ENCODE results near the gene NR1H4. TPM values are rescaled to one million over a fixed set of nuclear protein-coding genes. Genes with fewer than 3 reads are reported as not detected.

Gene NR1H4
- total and polyA plus RNA-seq, 2 of the 13 experiments (the other 11 are each of a cell fraction or from before 2014, with no cell fraction given): 27.3 to 114 TPM

DNA sequence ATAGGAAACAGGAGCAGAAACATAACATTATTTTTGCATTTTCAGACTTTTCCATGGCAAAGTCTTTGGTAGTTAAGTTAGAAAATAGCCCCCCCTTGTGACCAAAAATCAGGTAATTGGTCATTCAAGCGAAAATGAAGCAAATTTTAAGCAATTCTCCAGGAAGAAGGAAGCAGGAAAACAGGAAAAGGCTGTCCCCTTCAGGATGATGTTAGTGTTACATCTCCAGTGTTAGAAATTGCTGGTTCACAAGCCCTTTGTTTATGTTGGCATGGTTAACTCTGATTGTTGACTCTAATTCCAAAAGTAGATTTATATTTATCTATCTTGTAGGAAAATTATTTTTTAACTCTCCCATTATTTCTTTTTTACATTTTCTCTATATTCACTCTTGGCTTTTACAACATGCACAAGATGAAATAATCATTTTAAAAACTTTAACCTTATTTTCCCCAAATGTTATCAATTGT, 81.0 kb downstream of the NR1H4 start (continued):
- TF ChIP-seq, protein P1, sequence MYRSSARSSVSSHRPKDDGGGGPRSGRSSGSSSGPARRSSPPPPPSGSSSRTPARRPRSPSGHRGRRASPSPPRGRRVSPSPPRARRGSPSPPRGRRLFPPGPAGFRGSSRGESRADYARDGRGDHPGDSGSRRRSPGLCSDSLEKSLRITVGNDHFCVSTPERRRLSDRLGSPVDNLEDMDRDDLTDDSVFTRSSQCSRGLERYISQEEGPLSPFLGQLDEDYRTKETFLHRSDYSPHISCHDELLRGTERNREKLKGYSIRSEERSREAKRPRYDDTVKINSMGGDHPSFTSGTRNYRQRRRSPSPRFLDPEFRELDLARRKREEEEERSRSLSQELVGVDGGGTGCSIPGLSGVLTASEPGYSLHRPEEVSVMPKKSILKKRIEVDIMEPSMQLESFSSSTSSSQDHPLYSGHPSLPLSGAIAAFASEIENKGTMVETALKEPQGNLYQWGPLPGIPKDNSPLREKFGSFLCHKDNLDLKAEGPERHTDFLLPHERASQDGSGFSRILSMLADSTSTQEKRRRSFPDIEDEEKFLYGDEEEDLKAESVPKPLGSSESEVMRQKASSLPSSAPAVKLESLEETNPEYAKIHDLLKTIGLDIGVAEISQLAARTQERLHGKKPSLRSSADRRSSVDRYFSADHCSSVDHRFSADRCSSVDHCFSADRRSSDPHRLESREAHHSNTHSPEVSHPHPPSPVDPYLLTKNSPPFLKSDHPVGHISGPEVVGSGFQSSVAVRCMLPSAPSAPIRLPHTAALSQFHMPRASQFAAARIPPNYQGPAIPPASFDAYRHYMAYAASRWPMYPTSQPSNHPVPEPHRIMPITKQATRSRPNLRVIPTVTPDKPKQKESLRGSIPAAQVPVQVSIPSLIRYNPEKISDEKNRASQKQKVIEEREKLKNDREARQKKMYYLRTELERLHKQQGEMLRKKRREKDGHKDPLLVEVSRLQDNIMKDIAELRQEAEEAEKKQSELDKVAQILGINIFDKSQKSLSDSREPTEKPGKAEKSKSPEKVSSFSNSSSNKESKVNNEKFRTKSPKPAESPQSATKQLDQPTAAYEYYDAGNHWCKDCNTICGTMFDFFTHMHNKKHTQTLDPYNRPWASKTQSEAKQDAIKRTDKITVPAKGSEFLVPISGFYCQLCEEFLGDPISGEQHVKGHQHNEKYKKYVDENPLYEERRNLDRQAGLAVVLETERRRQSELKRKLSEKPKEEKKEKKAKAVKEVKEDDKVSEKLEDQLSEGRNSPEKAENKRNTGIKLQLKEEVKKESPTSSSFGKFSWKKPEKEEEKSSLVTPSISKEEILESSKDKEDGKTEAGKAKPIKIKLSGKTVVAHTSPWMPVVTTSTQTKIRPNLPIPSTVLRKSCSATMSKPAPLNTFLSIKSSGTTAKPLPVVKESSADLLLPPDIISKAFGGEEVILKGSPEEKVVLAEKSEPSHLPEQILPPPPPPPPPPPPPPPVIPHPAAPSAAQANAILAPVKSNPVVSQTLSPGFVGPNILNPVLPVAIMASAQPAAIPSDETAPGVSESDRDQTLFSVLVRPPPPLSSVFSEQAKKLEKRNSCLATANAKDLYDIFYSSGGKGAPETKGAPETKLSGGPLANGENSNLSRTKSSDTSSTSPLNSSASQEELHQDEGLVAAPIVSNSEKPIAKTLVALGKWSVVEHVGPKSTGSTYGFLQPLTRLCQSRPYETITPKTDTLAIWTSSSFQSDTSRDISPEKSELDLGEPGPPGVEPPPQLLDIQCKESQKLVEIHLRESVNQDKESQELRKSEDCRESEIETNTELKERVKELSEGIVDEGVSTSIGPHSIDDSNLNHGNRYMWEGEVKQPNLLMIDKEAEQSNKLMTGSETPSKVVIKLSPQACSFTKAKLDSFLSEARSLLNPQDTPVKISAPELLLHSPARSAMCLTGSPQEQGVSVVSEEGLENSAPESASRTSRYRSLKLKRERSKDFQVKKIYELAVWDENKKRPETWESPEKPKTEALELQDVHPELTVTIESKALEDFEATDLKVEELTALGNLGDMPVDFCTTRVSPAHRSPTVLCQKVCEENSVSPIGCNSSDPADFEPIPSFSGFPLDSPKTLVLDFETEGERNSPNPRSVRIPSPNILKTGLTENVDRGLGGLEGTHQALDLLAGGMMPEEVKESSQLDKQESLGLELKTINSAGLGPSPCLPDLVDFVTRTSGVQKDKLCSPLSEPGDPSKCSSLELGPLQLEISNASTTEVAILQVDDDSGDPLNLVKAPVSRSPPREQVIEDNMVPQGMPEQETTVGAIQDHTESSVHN (CRISPR knock-in tag; IDR thresholded peaks at IDR 0.05): no peak
- TF ChIP-seq MED13 (CRISPR knock-in tag; IDR thresholded peaks at IDR 0.05) (no peak), CBFB (CRISPR knock-in tag; IDR thresholded peaks at IDR 0.05) (no peak), TSC22D2 (CRISPR knock-in tag; IDR thresholded peaks at IDR 0.05; ENCODE audit: borderline replicate concordance) (no peak), U2AF2 (IDR thresholded peaks at IDR 0.05; ENCODE audit: low read depth, low read length) (no peak), ZNF816 (CRISPR knock-in tag; IDR thresholded peaks at IDR 0.05; ENCODE audit: borderline replicate concordance) (no peak), ZMAT3 (CRISPR knock-in tag; conservative IDR thresholded peaks at IDR 0.05) (no peak), GABPA (IDR thresholded peaks at IDR 0.05; ENCODE audit: low read depth, low read length) (no peak), GABPA (CRISPR knock-in tag; IDR thresholded peaks at IDR 0.05; ENCODE audit: low read depth) (peak; percentile 63; the same call in 1 of the 2 replicates), SP4 (CRISPR knock-in tag; IDR thresholded peaks at IDR 0.05) (no peak), ATF7 (IDR thresholded peaks at IDR 0.05) (no peak), ATF7 (CRISPR knock-in tag; IDR thresholded peaks at IDR 0.05) (no peak), NR2F2 (IDR thresholded peaks at IDR 0.05; ENCODE audit: borderline replicate concordance, low read depth) (no peak), CCAR2 (optimal IDR thresholded peaks at IDR 0.05; ENCODE audit: low read depth, low read length) (no peak), RXRB (CRISPR knock-in tag; IDR thresholded peaks at IDR 0.05; ENCODE audit: borderline replicate concordance) (peak; percentile 31; the same call in 1 of the 2 replicates), MAF1 (CRISPR knock-in tag; IDR thresholded peaks at IDR 0.05; ENCODE audit: borderline replicate concordance) (no peak), CBX2 (IDR thresholded peaks at IDR 0.05; ENCODE audit: low read depth, low read length) (no peak), CBX2 (CRISPR knock-in tag; IDR thresholded peaks at IDR 0.05; ENCODE audit: low read depth) (no peak), ZNF30 (CRISPR knock-in tag; IDR thresholded peaks at IDR 0.05) (no peak), ERF (CRISPR knock-in tag; IDR thresholded peaks at IDR 0.05) (no peak; the same call in 1 of the 2 replicates), ZNF782 (CRISPR knock-in tag; IDR thresholded peaks at IDR 0.05; ENCODE audit: borderline replicate concordance) (no peak)
- TF ChIP-seq, protein P2, sequence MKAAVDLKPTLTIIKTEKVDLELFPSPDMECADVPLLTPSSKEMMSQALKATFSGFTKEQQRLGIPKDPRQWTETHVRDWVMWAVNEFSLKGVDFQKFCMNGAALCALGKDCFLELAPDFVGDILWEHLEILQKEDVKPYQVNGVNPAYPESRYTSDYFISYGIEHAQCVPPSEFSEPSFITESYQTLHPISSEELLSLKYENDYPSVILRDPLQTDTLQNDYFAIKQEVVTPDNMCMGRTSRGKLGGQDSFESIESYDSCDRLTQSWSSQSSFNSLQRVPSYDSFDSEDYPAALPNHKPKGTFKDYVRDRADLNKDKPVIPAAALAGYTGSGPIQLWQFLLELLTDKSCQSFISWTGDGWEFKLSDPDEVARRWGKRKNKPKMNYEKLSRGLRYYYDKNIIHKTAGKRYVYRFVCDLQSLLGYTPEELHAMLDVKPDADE (CRISPR knock-in tag; IDR thresholded peaks at IDR 0.05): no peak
- TF ChIP-seq, protein P3, sequence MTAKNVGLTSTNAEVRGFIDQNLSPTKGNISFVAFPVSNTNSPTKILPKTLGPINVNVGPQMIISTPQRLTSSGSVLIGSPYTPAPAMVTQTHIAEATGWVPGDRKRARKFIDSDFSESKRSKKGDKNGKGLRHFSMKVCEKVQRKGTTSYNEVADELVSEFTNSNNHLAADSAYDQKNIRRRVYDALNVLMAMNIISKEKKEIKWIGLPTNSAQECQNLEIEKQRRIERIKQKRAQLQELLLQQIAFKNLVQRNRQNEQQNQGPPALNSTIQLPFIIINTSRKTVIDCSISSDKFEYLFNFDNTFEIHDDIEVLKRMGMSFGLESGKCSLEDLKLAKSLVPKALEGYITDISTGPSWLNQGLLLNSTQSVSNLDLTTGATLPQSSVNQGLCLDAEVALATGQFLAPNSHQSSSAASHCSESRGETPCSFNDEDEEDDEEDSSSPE (CRISPR knock-in tag; IDR thresholded peaks at IDR 0.05): no peak
